GM12864 (cell line): ENCODE results near the gene ARHGAP23.

Source experiments
- DNase-seq: peaks from one replicate; pipeline ENCODE4 v3.0.0-alpha.2; 2011; ENCODE audit warnings: low read depth
- H3K4me3 ChIP-seq: 2 replicates; pipeline ENCODE4 v1.5.1; 2011; ENCODE audit warnings: mild to moderate bottlenecking, low read depth, low read length, control low read depth
- TF ChIP-seq, protein P1 (sequence below): IDR thresholded peaks from 2 replicates; pipeline ENCODE4 v1.5.1; 2011; ENCODE audit warnings: low read depth, mild to moderate bottlenecking, moderate library complexity, low read length, control low read depth, inconsistent platforms; ENCODE audit errors: missing control alignments

ARHGAP23 gene

DNA sequence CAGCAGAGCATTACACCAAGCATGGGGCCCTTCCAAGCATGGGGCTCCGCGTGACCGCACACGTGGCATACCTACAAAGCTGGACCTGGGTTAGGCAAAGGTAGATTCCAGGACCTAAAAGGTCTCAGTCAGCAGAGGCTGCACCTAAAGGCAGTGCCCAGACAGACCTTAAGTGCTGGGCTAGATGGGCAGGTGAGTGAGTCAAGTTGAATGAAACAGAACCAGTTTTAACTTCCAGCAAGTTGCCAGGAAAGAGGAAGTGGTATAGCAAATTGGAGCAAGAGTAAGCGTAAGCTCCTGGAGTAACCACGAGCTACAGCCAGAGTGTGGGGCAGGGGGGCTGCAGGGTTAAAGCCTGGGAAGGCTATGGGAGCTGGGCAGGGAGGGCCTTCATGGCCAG is 128.0 kb downstream of the ARHGAP23 start:
- no peak for DNase-seq

DNA sequence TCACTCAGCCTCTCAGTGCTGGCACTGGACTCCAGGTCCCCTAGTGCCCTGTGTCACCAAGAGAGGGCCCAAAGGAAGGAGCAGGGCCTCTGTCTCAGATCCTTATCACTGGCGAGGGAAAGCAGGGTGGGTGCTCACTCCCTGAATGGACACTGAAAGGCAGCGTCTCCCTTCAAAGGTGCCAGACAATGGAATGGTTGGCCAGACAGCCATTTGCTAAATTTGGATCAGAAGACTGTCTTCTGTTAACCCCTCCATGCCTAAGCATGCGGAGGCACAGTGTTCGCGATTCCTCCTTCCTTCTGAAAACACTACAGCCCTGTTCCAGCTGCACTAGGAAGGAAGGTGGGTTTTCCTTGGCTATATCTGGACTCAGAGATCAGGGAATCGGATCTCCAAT is 129.1 kb downstream of the ARHGAP23 start:
- H3K4me3 ChIP-seq, result no peak overlapping the region
- TF ChIP-seq, protein P1, sequence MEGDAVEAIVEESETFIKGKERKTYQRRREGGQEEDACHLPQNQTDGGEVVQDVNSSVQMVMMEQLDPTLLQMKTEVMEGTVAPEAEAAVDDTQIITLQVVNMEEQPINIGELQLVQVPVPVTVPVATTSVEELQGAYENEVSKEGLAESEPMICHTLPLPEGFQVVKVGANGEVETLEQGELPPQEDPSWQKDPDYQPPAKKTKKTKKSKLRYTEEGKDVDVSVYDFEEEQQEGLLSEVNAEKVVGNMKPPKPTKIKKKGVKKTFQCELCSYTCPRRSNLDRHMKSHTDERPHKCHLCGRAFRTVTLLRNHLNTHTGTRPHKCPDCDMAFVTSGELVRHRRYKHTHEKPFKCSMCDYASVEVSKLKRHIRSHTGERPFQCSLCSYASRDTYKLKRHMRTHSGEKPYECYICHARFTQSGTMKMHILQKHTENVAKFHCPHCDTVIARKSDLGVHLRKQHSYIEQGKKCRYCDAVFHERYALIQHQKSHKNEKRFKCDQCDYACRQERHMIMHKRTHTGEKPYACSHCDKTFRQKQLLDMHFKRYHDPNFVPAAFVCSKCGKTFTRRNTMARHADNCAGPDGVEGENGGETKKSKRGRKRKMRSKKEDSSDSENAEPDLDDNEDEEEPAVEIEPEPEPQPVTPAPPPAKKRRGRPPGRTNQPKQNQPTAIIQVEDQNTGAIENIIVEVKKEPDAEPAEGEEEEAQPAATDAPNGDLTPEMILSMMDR, result peak; percentile 1
- no peak for DNase-seq

More for the DNA sequence above, 128.0 kb downstream of the ARHGAP23 start:
- TF ChIP-seq, protein P1, result no peak
- H3K4me3 ChIP-seq, result no peak overlapping the region

DNA sequence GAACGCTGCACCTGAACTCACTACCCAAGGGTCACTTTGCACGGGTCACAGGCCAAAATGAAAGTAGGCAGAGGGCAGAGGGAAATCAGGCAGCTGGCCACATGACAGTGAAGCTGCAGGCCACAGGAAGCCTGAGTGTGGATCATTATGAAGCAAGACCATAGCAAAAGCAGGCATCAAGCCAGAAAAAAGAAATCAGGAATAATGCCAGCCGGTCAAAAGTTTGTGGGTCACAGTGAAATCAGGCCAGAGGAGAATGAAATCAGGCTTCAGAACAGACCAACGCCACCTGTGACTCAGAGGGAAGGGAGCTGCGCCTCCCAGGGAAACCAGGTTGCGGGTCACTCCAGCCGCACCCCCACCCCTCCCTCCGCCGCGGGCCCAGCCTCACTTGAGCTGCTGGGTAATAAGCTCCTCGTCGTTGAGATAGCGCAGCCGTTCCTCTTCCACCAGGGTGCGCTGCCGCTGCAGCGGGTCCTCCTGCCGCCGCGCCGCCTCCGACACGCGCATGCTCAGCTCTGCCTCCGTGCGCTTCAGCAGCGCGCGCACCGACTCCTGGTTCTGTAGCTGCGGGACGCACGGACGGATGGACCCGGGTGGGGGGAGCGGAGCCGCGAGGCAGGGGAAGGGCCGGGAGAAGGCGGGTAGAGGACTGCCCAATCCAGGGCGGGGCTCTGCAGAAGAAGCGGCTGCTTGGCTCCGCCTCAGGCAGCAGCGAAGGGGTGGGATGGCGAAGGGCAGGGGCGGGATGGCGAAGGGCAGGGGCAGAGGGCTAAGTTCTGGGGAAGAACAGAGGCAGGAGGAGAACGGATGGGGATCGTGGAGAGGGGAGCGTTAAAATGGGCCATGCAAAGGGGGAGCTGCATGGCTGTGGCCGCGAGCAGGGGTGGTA is 129.8 kb downstream of the ARHGAP23 start:
- peak; percentile 61 for DNase-seq
- H3K4me3 ChIP-seq, result peak overlapping the region; percentile 64
- TF ChIP-seq, protein P1, result peak; percentile 95

DNA sequence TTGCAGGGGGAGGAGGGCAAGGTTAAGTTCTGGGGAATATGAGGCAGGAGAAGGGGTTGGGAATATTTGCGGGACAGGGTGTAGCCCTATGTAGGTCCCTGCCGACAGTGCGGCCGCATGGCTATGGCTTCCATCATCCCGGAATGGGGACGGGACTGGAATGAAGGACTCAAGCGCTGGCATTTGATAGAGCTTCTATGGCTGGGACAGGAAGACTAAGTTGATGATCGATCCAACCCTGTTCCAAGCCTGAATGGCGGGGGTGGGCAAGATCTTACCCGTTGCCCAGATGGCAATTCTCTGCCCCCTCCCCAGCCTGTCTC is 130.4 kb downstream of the ARHGAP23 start:
- no peak for DNase-seq
- H3K4me3 ChIP-seq, result peak overlapping the region; percentile 64
- TF ChIP-seq, protein P1, result no peak

DNA sequence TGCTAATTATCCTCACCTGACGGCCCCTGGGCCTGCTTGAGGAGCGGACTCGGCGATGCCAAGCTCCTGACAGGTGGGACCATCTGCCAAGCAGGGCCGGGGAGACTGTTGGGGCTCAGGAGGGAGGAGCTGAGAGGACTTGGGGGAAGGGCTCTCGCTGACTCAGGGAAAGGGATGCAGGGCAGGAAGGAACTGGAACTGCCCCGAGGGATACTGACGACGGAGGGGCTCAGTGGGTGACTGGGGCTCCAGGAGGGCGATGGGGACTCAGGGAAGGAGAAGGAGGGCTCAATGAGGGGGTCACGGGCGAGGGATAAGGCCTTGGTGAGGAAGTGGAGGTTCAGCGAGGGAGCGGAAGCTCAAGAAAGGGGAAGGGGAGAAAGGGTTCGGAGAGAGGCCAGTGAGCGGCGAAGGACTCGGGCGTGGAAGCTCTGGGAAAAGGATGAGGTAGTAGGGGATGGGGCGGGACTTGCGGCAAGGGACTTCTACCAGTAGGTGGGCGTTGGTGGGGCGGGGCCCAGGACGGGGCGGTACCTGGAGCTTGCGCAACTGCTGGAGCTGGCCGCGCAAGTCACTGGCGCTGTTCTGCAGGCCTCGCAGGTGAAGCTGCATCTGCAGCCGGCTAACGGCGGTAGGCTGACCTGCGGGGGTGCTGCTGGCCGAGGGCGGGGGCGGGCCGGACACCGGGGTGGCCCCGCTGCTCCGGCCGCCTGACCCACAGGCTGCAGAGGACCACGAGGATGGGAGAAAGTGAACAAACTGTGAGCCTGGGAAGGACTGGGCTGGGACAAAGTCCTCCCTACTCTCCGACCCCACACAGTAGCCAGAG is 131.0 kb downstream of the ARHGAP23 start:
- DNase-seq, result peak; percentile 57
- TF ChIP-seq, protein P1, result peak; percentile 56
- H3K4me3 ChIP-seq, result peak overlapping the region; percentile 64

DNA sequence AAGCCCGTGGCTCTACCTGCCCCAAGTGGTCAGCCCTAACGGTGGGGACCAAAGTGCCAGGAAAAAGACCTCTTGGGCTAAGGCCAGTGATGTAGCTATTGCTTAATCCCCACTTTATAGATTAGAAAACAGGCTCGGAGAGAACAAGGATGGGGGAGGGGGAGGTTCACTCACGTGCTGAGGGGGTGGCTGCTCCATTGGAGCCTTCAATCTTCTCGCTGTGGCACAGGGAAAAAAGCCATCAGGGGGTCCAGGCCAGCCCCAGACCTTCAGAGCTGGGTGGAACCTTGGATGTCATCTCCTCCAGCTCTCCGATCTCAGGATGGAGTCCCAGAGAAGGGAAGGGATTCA is 131.6 kb downstream of the ARHGAP23 start:
- no peak for DNase-seq
- H3K4me3 ChIP-seq, result no peak overlapping the region; the same call in 1 of the 2 replicates
- TF ChIP-seq, protein P1, result no peak
